Motor neuron (in vitro differentiated cells): Measurements from ENCODE around the gene GPBP1L1. TPM values are rescaled to one million over a fixed set of nuclear protein-coding genes. Genes with fewer than 3 reads are reported as not detected.
"Not testable (repeated sequence)": the region's sequence is repeated elsewhere in the genome, so short reads cannot be mapped to it uniquely, and the experiment has no call there.

ENCODE experiments used
- ATAC-seq, 8 experiments: fragments of 200-7000 bp; cut with Tn5 transposase; replicated peaks in 6 of 8; 2 replicates each; pipeline ENCODE4 v1.8.0; 2021; ENCODE audit warnings: mild to moderate bottlenecking in 8 of 8, moderate library complexity in 8 of 8
- H3K27ac ChIP-seq, 2 donors: fragments of 250-450 bp; sonication (Bioruptor Pico); 2 replicates each; pipeline ENCODE4 v1.9.0; 2021; ENCODE audit warnings: antibody characterized with exemption in 2 of 2, mild to moderate bottlenecking in 2 of 2, moderate library complexity in 1 of 2
- H3K4me1 ChIP-seq, 2 donors: fragments of 250-450 bp; sonication (Bioruptor Pico); replicated peaks in 1 of 2; 2 replicates each; pipeline ENCODE4 v1.6.1; 2021; ENCODE audit warnings: antibody characterized with exemption in 2 of 2, mild to moderate bottlenecking in 2 of 2, moderate library complexity in 1 of 2
- H3K4me3 ChIP-seq, 5 donors: fragments of 250-450 bp; sonication (Bioruptor Pico); 2 replicates each; pipeline ENCODE4 v1.9.0; 2021; ENCODE audit warnings: antibody characterized with exemption in 5 of 5, mild to moderate bottlenecking in 5 of 5, moderate library complexity in 4 of 5
- WGBS, 10 experiments: fragments of 450-650 bp; shearing (Covaris generic); methylation state at CpG; one replicate each; pipeline ENCODE4 v1.0.0; 2022; 5-methylcytosine and 5-hydroxymethylcytosine counted together
- in situ Hi-C, 9 experiments: fragments of 400-800 bp; cut with MboI; loops; one replicate each; pipeline ENCODE4 v1.15.0; 2021; ENCODE audit warnings: low sequenced_read_pairs in 9 of 9, low pct_unique_long_range_greater_than_20kb in 2 of 9; ENCODE audit not compliant: unreplicated experiment in 9 of 9
- total RNA-seq, 8 experiments: library from RNA; unstranded; fragments of 300-600 nt; gene quantifications; 2 replicates each; pipeline versions ENCODE4 v1.2.3 to v1.2.4, GENCODE V29; 2022

The GPBP1L1 gene, protein sequence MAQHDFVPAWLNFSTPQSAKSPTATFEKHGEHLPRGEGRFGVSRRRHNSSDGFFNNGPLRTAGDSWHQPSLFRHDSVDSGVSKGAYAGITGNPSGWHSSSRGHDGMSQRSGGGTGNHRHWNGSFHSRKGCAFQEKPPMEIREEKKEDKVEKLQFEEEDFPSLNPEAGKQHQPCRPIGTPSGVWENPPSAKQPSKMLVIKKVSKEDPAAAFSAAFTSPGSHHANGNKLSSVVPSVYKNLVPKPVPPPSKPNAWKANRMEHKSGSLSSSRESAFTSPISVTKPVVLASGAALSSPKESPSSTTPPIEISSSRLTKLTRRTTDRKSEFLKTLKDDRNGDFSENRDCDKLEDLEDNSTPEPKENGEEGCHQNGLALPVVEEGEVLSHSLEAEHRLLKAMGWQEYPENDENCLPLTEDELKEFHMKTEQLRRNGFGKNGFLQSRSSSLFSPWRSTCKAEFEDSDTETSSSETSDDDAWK
- total RNA-seq, result 100 to 1,000 TPM in 2 of 8 experiments, 10 to 100 TPM in 6; 63.0 to 112 (median 84.4) TPM

GRCh38 chr1:45686288-45687013 lies at the start of gene GPBP1L1:
Gene GPBP1L1 (minus strand): TSS chr1:45686533. CDS start chr1:45659087, 27,446 bp downstream.
- in situ Hi-C loops, result no loop called here
- ATAC-seq, result peak; percentile 57 to 82 (median 76)
- Histone ChIP-seq H3K4me1 (peaks cover 3 to 5% of the 10 kb centered on the region in 2 donors), H3K27ac (peak within 1 kb of the TSS; percentile 94), H3K4me3 (peak within 1 kb of the TSS; percentile 56 to 92 (median 80))
- WGBS, 10 experiments, result 0 to 3% (median 0%) methylated on average over 2 to 7 of the region's 52 CpGs; no CpG with 5 or more reads in 6 of the 10 experiments

DNA sequence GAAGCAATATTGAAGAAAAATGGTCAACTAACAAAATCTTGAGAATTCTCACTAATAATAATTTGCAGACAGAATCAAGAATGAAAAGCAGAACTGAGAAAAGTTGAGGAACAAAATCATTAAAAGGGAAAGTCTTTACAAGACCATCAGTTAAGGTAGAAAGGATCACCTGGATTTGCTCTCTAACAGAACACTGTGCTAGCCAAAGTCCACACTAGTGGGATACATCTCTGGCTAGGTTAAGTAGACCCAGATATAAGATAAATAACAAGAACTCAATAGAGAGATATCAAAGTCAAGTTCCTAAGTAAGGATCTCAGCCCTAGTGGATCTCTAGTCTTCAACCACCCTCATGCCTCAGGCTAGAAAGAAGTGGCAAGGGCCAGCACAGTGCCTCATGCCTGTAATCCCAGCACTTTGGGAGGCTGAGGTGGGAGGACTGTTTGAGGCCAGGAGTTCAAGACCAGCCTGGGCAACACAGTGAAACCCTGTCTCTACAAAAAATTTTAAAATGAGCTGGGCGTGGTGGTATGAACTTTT lies 44.5 kb upstream of the GPBP1L1 start:
- no peak overlapping the region for H3K27ac ChIP-seq
- in situ Hi-C loops, result no loop called here
- no peak overlapping the region for H3K4me3 ChIP-seq
- 75 to 100% (median 100%) methylated on average over 1 of the region's 1 CpG; no CpG with 5 or more reads in 5 of the 10 experiments for WGBS, 10 experiments
- H3K4me1 ChIP-seq, result no peaks in the 10 kb centered on the region
- no peak for ATAC-seq

DNA sequence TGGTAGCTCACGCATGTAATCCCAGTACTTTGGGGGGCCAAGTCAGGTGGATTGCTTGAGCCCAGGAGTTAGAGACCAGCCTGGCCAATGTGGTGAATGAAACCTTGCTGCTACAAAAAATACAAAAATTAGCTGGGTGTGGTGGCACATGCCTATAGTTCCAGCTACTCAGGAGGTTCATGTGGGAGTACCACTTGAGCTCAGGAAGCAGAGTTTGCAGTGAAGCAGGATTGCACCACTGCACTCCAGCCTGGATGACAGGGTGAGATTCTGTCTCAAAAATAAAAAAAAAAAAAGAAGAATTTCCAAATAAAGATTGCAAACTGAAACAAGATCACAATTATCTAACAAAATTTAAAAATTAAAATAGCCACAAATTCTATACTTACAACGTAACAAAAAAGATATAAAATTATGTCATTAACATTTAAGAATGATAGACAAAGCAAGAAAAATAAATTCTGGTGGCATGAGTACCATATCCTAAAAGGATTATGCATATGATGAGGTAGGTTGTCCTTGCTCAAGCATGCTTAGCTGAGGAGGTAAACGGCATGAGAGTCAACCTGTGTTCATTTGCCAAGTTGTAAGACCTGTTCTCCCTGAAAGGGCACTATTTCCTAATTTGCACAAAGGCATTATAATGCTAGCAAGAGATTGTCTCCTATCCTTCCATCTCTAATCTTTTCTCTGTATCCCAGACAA lies 43.9 kb upstream of the GPBP1L1 start:
- H3K27ac ChIP-seq, result no peak overlapping the region
- ATAC-seq, result no peak
- H3K4me1 ChIP-seq, result no peaks in the 10 kb centered on the region
- in situ Hi-C loops, result no loop called here
- H3K4me3 ChIP-seq, result no peak overlapping the region
- WGBS, 10 experiments, result 56 to 100% (median 84%) methylated on average over 1 to 3 of the region's 3 CpGs

- H3K4me1 ChIP-seq, in situ Hi-C loops, H3K27ac ChIP-seq, ATAC-seq, H3K4me3 ChIP-seq: not testable (repeated sequence)
- WGBS, 10 experiments, result 88 to 100% (median 95%) methylated on average over 2 to 8 of the region's 9 CpGs; no CpG with 5 or more reads in 4 of the 10 experiments
Measured at GRCh38 chr1:45726007-45726406, 39.7 kb upstream of the GPBP1L1 start.

GRCh38 chr1:45723248-45723930 lies 37.1 kb upstream of the GPBP1L1 start:
- Histone ChIP-seq H3K4me1 (no peaks in the 10 kb centered on the region), H3K27ac (no peak overlapping the region), H3K4me3 (no peak overlapping the region)
- no peak for ATAC-seq
- in situ Hi-C loops, result no loop called here

DNA sequence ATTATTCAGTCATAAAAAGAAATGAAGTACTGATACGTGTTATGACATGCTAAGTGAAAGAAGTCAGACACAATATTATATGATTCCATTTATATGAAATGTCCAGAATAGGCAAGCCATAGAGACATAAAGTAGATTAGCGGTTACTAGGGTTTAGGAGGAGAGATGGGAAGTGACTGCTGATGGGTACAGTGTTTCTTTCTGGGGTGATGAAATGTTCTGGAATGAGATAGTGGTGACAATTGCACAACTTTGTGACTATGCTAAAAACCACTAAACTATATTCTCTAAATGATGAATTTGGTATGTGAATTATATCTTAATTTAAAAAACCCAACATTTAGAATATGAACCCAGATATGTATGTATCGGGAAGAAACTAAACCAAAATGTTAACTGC lies 36.5 kb upstream of the GPBP1L1 start:
- no peak overlapping the region for H3K4me3 ChIP-seq
- 65 to 100% (median 92%) methylated on average over 1 to 3 of the region's 3 CpGs for WGBS, 10 experiments
- no peaks in the 10 kb centered on the region for H3K4me1 ChIP-seq
- in situ Hi-C loops, result no loop called here
- H3K27ac ChIP-seq, result no peak overlapping the region
- no peak for ATAC-seq

DNA sequence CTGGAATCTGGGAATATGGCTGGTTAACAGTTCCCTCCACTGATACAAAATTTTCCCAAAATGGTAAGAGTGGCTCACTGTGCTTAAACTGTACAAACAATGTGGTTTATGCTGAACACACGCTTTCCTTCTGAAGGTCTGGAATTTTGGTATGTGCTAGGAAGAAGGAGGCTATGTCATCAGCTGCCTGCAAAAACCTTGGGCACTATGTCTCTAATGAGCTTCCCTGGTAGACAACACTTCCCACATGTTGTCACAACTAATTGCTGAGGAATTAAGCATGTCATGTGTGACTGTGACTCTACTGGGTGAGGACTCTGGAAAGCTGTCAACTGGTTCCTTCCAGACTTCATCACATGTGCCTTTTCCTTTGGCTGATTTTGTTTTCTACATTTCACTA lies 34.9 kb upstream of the GPBP1L1 start:
- no peaks in the 10 kb centered on the region for H3K4me1 ChIP-seq
- in situ Hi-C loops, result no loop called here
- ATAC-seq, result no peak
- WGBS, 10 experiments, result 0 to 100% (median 58%) methylated on average over 1 of the region's 1 CpG; no CpG with 5 or more reads in 4 of the 10 experiments
- no peak overlapping the region for H3K27ac ChIP-seq
- no peak overlapping the region for H3K4me3 ChIP-seq

DNA sequence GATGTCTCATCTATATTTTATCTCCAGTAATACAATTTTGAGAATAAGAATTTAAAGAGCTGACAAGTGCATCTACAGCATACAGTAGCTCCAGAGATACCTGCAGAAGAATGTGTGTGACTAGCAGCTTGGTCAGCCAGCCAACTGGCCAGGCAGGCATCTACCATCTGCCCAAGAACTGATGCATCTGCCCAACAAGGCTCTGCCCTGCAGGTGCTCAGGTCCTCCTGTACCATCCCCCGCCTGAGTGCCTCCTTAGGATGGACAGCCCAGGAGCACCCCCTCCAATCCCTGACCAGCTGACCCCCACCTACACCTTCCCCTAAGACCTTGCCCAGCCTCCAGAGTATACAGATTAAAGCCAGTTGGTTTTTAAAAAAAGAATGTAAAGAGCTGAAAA lies 32.0 kb upstream of the GPBP1L1 start:
- 100% methylated on average over 1 of the region's 1 CpG; no CpG with 5 or more reads in 8 of the 10 experiments for WGBS, 10 experiments
- in situ Hi-C loops, result no loop called here
- no peak overlapping the region for H3K4me3 ChIP-seq

GRCh38 chr1:45717386-45717785 lies 31.1 kb upstream of the GPBP1L1 start:
- WGBS, 10 experiments, result 43 to 97% (median 86%) methylated on average over 2 to 8 of the region's 8 CpGs; no CpG with 5 or more reads in 1 of the 10 experiments
- H3K4me3 ChIP-seq, H3K4me1 ChIP-seq, ATAC-seq, H3K27ac ChIP-seq, in situ Hi-C loops: not testable (repeated sequence)

More for the DNA sequence above, 32.0 kb upstream of the GPBP1L1 start:
- Histone ChIP-seq H3K4me1 (no peaks in the 10 kb centered on the region), H3K27ac (no peak overlapping the region)
- ATAC-seq, result no peak

- ATAC-seq, result no peak
- no peaks in the 10 kb centered on the region for H3K4me1 ChIP-seq
- in situ Hi-C loops, result no loop called here
- H3K4me3 ChIP-seq, result no peak overlapping the region
- no peak overlapping the region for H3K27ac ChIP-seq
- WGBS, 10 experiments, result 86 to 100% (median 98%) methylated on average over 1 to 3 of the region's 3 CpGs
Measured at GRCh38 chr1:45716700-45717099, 30.4 kb upstream of the GPBP1L1 start.

DNA sequence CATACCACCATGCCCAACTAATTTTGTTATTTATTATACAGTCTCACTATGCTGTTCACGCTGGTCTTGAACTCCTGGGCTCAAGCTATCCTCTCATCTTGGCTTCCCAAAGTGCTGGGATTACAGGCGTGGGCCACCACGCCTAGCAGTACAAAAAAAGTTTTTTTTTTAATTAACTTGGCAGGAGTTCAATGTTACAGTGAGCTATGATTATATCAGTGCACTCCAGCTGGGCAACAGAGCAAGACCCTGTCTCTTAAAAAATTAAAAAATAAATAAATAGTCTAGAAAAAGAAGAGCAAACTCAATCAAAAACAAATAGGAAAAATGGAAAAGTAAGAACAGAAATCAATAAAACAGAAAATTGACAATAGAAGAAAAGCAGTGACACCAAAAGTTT lies 27.4 kb upstream of the GPBP1L1 start:
- Histone ChIP-seq H3K27ac (no peak overlapping the region), H3K4me1 (no peaks in the 10 kb centered on the region), H3K4me3 (no peak overlapping the region)
- ATAC-seq, result no peak
- in situ Hi-C loops, result no loop called here
- WGBS, 10 experiments, result 57 to 100% (median 88%) methylated on average over 1 to 3 of the region's 3 CpGs; no CpG with 5 or more reads in 1 of the 10 experiments

DNA sequence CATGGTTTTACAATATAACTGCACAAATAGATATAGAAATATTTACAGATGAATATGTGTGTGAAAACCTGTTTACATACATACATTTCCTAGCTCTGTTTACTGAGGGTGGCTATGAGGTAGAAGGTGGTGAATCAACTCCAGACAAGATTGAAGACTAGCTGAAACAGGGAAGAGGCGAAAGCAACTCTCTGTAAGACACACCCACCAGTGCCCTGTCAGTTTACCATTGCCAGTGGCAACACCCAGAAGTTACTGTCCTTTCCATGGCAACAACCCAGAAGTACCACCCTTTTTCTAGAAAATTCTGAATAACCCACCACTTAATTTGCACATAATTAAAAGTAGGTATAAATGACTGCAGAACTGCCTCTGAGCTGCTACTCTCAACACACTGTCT lies 18.3 kb upstream of the GPBP1L1 start:
- in situ Hi-C loops, result no loop called here
- Histone ChIP-seq H3K4me3 (no peak overlapping the region), H3K27ac (no peak overlapping the region), H3K4me1 (no peaks in the 10 kb centered on the region)
- ATAC-seq, result peak in 6 of 8 experiments; percentile 20 to 99 (median 61)
- WGBS, 10 experiments, result 92 to 100% (median 100%) methylated on average over 1 of the region's 1 CpG; no CpG with 5 or more reads in 3 of the 10 experiments
